Esophagus squamous epithelium (tissue), 5 donors: ENCODE data around the gene CGB1. TPM values are rescaled to one million over a fixed set of nuclear protein-coding genes. Genes with fewer than 3 reads are reported as not detected.

ENCODE experiments used
- DNase-seq: peaks from one replicate; lab custom pipeline; 2025; lab: John Stamatoyannopoulos, UW
- H3K27ac ChIP-seq, 4 donors: fragments of 200-600 bp; sonication (generic); one replicate each; pipeline ENCODE4 v1.5.1; 2016 to 2019; ENCODE audit warnings: mild to moderate bottlenecking in 1 of 4
- H3K27me3 ChIP-seq, 4 donors: fragments of 200-600 bp; sonication (generic); 1 replicate in 3 of 4; 2 replicates in 1 of 4; pipeline versions ENCODE4 v1.5.1 to v1.6.0; 2017 to 2021; ENCODE audit warnings: antibody characterized with exemption in 1 of 4
- H3K36me3 ChIP-seq, 3 donors: fragments of 200-600 bp; sonication (generic); one replicate each; pipeline ENCODE4 v1.5.1; 2016 to 2019
- H3K4me1 ChIP-seq, 3 donors: fragments of 200-600 bp; sonication (generic); one replicate each; pipeline ENCODE4 v1.5.1; 2017 to 2019
- H3K4me3 ChIP-seq, 4 donors: fragments of 200-600 bp; sonication (generic); 1 replicate in 3 of 4; 2 replicates in 1 of 4; pipeline ENCODE4 v1.5.1; 2016 to 2019; ENCODE audit warnings: mild to moderate bottlenecking in 2 of 4, moderate library complexity in 1 of 4
- H3K9me3 ChIP-seq, 3 donors: fragments of 200-600 bp; sonication (generic); one replicate each; pipeline ENCODE4 v1.5.1; 2016 to 2019
- CTCF ChIP-seq, 6 experiments: fragments of 450-650 bp in 4 of 6; fragments of 200-600 bp in 2 of 6; sonication (generic) in 2 of 6; IDR thresholded peaks; one replicate each; pipeline ENCODE4 v1.5.1; 2016 to 2019; ENCODE audit warnings: antibody characterized with exemption in 6 of 6, mild to moderate bottlenecking in 4 of 6, moderate library complexity in 4 of 6
- POLR2A ChIP-seq, 4 donors: fragments of 450-650 bp; IDR thresholded peaks; one replicate each; pipeline ENCODE4 v1.6.1; 2017; ENCODE audit warnings: antibody characterized with exemption in 4 of 4, mild to moderate bottlenecking in 4 of 4, moderate library complexity in 3 of 4
- WGBS, 2 donors: methylation state at CpG; one replicate each; pipeline ENCODE4 v1.1.5; 2018; 5-methylcytosine and 5-hydroxymethylcytosine counted together
- intact Hi-C: fragments of 100-400 bp; cut with DNase I; formaldehyde crosslinking; loops from one replicate; pipeline ENCODE4 v1.15.0; 2022
- total RNA-seq, 4 donors: library from RNA; depleted of rRNA; stranded (reverse); fragments of >200 nt; gene quantifications; one replicate each; pipeline ENCODE4 v1.1.0, GENCODE V29; 2016
- donor health status: DM: yes; HTN: yes; CAD: no.

The CGB1 gene
- total RNA-seq, 4 donors from 2014 or later = not detected

DNA sequence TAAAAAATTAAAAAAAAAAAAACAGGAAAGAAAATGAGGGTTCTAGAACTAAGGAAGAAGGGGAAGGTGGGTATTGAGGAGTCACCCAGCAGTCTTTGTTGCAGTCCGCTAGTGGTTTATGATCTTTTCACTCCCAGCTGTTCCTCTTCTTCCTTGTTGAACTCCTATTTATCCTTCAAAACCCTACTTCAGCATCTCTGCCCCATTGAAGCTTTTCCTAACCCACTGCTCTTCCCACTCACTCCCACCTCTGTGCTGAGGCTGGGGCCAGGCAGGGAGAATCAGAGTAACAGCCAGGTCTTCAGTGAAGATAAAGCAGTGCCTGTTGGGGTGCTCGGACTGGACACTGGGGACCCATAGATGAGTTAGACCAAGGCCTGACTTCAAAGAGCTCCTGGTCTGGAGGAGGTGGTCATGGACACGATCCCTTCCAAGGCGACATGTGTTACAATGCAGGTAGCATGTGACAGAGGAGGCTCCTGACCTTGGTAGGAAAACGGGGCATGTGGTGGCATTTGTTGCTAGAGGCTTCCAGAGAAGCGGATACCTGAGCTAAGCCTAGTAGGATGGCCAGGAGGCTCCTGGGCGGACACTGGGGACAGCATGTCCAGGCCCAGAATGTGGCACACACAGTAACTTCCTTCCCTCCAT lies 31.6 kb downstream of the CGB1 start:
- Histone ChIP-seq H3K27ac (no peak overlapping the region), H3K27me3 (no peaks in the 10 kb centered on the region), H3K36me3 (peaks cover 31 to 96% (median 41%) of the 10 kb centered on the region in 3 donors), H3K9me3 (no peaks in the 10 kb centered on the region), H3K4me3 (no peak overlapping the region), H3K4me1 (no peaks in the 10 kb centered on the region)
- WGBS, 2 donors = 93 to 96% methylated on average over 6 of the region's 7 CpGs
- intact Hi-C loops = no loop called here
- TF ChIP-seq POLR2A (IDR thresholded peaks at IDR 0.05) = no peak
- TF ChIP-seq CTCF (IDR thresholded peaks at IDR 0.05) = no peak
- DNase-seq = no peak

DNA sequence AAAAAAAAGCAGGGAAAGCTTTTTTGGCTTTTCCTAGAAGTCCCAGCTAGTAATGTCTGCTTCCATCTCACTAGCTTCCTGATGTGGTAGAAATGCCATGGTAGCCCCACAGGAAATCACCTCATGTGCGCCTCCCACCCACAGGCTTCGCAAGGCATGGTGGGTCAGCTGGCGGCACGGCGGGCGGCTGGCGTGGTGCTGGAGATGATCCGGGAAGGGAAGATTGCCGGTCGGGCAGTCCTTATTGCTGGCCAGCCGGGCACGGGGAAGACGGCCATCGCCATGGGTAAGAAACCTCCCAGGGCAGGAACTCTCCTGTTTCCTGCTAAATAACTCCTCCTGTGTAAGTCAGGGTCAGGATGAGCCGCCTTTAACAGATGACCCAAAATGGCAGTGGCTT lies 32.6 kb downstream of the CGB1 start:
- intact Hi-C loops = no loop called here
- Histone ChIP-seq H3K27me3 (no peaks in the 10 kb centered on the region), H3K9me3 (no peaks in the 10 kb centered on the region), H3K4me3 (no peak overlapping the region), H3K4me1 (peaks cover 0 to 6% (median 0%) of the 10 kb centered on the region in 3 donors), H3K36me3 (peaks cover 27 to 95% (median 36%) of the 10 kb centered on the region in 3 donors), H3K27ac (no peak overlapping the region)
- TF ChIP-seq CTCF (IDR thresholded peaks at IDR 0.05) (no peak), POLR2A (IDR thresholded peaks at IDR 0.05) (no peak)
- 95 to 97% methylated on average over 14 to 15 of the region's 15 CpGs for WGBS, 2 donors
- DNase-seq = no peak

DNA sequence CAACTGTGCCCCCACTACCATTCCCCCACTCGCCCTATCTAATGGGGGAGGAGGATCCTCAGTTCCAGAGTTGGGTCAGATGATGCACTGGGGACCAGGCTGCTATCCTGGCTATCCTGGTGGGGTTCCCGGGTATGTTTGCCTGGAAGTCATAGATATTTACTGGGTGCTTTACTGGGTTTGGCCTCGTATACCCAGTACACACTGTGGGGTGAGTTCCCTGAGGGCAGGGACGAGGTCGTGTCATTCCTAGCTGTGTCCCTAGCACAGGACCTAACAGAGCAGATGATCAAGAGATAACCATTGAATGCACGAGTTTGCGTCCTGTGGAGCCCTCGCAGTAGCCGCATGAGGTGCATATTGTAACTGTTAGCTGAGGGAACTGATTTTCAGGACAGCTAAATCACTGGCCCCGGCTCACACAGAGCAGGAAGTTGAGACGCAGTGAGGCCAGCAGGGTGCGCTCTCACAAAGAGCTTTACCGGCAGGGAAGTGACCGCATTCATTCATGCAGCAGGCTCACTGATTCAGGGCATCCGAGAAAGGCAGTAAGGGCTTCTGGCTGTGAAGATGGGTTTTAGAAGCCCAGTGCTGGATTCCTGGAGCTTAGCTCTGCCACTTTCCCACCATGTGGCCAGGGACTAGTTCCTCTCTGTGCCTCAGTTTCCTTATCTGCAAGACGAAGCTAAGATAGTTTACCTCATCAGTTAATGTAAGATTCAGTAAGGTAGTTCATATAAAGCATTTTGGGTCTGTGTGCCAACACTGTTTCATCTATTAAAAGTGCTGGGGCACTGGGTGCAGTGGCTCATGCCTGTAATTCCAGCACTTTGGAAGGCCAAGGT lies 37.0 kb downstream of the CGB1 start:
- H3K4me3 ChIP-seq = no peak overlapping the region
- TF ChIP-seq POLR2A (IDR thresholded peaks at IDR 0.05) = no peak
- TF ChIP-seq CTCF (IDR thresholded peaks at IDR 0.05) = peak; percentile 24 to 68 (median 55)
- H3K27me3 ChIP-seq = no peaks in the 10 kb centered on the region
- H3K36me3 ChIP-seq = peaks cover 12 to 53% (median 18%) of the 10 kb centered on the region in 3 donors
- H3K4me1 ChIP-seq = peaks cover under 1 to 16% (median 4%) of the 10 kb centered on the region in 3 donors
- WGBS, 2 donors = 55 to 58% methylated on average over 12 to 15 of the region's 16 CpGs
- H3K9me3 ChIP-seq = no peaks in the 10 kb centered on the region
- intact Hi-C loops = no loop called here
- no peak overlapping the region for H3K27ac ChIP-seq
- DNase-seq = no peak

GRCh38 chr19:48997972-48998371 lies 38.7 kb downstream of the CGB1 start:
- Histone ChIP-seq H3K27me3 (no peaks in the 10 kb centered on the region), H3K36me3 (peaks cover under 1 to 35% (median 1%) of the 10 kb centered on the region in 3 donors), H3K27ac (no peak overlapping the region), H3K9me3 (no peaks in the 10 kb centered on the region), H3K4me3 (no peak overlapping the region), H3K4me1 (peaks cover 9 to 25% (median 11%) of the 10 kb centered on the region in 3 donors)
- WGBS, 2 donors = 30 to 85% methylated on average over 2 to 4 of the region's 5 CpGs
- DNase-seq = no peak
- intact Hi-C loops = no loop called here
- TF ChIP-seq POLR2A (IDR thresholded peaks at IDR 0.05) = no peak
- TF ChIP-seq CTCF (IDR thresholded peaks at IDR 0.05) = peak in 5 of 6 experiments; percentile 18 to 51 (median 30)

- WGBS, 2 donors = 0 to 1% methylated on average over 5 to 11 of the region's 13 CpGs
- H3K36me3 ChIP-seq = peaks cover 0 to 24% (median 2%) of the 10 kb centered on the region in 3 donors
- no peaks in the 10 kb centered on the region for H3K9me3 ChIP-seq
- intact Hi-C loops = no loop called here
- H3K27ac ChIP-seq = peak overlapping the region; percentile 90 to 97 (median 97)
- no peaks in the 10 kb centered on the region for H3K27me3 ChIP-seq
- peak overlapping the region; percentile 53 to 83 (median 78) for H3K4me3 ChIP-seq
- no peak for TF ChIP-seq CTCF (IDR thresholded peaks at IDR 0.05)
- no peak for TF ChIP-seq POLR2A (IDR thresholded peaks at IDR 0.05)
- no peak for DNase-seq
- H3K4me1 ChIP-seq = peaks cover 31 to 51% (median 32%) of the 10 kb centered on the region in 3 donors
Observed at GRCh38 chr19:48994035-48994386, 42.7 kb downstream of the CGB1 start.
